Mucosa of rectum (tissue), 2 donors: ENCODE measurements around the gene TMEM176A.

Experiments
- H3K27ac ChIP-seq, 2 donors: one replicate each; pipeline ENCODE4 v1.7.0; 2013; ENCODE audit warnings: inconsistent platforms in 2 of 2, low read depth in 2 of 2, low read length in 2 of 2
- H3K27me3 ChIP-seq, 2 donors: one replicate each; pipeline ENCODE4 v1.7.0; 2013; ENCODE audit warnings: low read length in 2 of 2; ENCODE audit not compliant: control insufficient read depth in 2 of 2, insufficient read depth in 2 of 2
- H3K36me3 ChIP-seq, 2 donors: one replicate each; pipeline ENCODE4 v1.7.0; 2013; ENCODE audit warnings: low read length in 2 of 2; ENCODE audit not compliant: control insufficient read depth in 2 of 2, insufficient read depth in 2 of 2
- H3K4me1 ChIP-seq, 2 donors: one replicate each; pipeline ENCODE4 v1.7.0; 2013; ENCODE audit warnings: low read length in 2 of 2, mild to moderate bottlenecking in 1 of 2; ENCODE audit not compliant: control insufficient read depth in 2 of 2, insufficient read depth in 2 of 2
- H3K4me3 ChIP-seq, 2 donors: one replicate each; pipeline ENCODE4 v1.7.0; 2013; ENCODE audit warnings: low read length in 2 of 2
- H3K9ac ChIP-seq, 2 donors: one replicate each; pipeline ENCODE4 v1.7.0; 2013; ENCODE audit warnings: low read length in 2 of 2, low read depth in 1 of 2, mild to moderate bottlenecking in 1 of 2
- H3K9me3 ChIP-seq, 2 donors: one replicate each; pipeline ENCODE4 v1.7.0; 2013; ENCODE audit warnings: low read length in 2 of 2; ENCODE audit not compliant: control insufficient read depth in 2 of 2
- donor health status: healthy.
- donor health status: Normal muscosa, but diverticular disease.

The TMEM176A gene

GRCh38 chr7:150799741-150800580 is 608 bp upstream of the TMEM176A start, which contains the start of gene TMEM176B:
TSS of gene TMEM176B (minus strand) at chr7:150800364. CDS start at chr7:150796569, 3,795 bp downstream.
- peak within 1 kb of the TSS; percentile 88 to 93 for H3K4me3 ChIP-seq
- peaks cover 21 to 34% of the 10 kb centered on the region in 2 donors for H3K36me3 ChIP-seq
- peak within 1 kb of the TSS; percentile 89 to 97 for H3K9ac ChIP-seq
- H3K27ac ChIP-seq: peak within 1 kb of the TSS; percentile 95 to 96
- no peaks in the 10 kb centered on the region for H3K27me3 ChIP-seq
- peaks cover 0 to 1% of the 10 kb centered on the region in 2 donors for H3K9me3 ChIP-seq
- H3K4me1 ChIP-seq: peaks cover 22 to 30% of the 10 kb centered on the region in 2 donors

DNA sequence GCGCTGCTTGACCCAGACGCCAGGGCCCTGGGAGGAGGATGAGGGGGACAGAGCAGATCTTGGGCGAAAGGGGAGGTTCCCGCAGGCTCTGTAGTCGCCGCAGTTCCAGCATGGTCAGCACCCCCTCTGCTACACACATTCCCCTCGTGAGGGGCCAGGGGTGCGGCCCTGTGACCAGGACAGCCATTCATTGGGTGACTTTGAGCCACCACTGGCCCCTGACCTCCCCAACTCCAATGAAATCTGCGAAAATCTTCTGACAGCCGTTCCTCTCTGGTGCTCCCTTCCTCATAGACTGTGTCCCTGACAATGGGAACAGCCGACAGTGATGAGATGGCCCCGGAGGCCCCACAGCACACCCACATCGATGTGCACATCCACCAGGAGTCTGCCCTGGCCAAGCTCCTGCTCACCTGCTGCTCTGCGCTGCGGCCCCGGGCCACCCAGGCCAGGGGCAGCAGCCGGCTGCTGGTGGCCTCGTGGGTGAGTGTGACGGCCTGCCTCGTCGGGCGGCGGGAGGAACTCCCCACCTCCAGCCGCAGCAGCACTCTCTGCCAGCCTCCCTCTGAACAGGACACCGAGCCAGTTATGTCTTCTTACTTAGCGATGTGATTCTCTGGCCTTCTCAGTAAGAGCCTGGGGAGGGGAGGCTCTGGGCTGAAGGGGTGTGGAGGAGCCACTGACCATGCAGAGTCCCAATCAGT is 825 bp downstream of the TMEM176A start:
- H3K9me3 ChIP-seq: peaks cover 0 to 5% of the 10 kb centered on the region in 2 donors
- H3K9ac ChIP-seq: peak overlapping the region; percentile 88 to 97
- H3K36me3 ChIP-seq: peaks cover 19 to 30% of the 10 kb centered on the region in 2 donors
- no peaks in the 10 kb centered on the region for H3K27me3 ChIP-seq
- H3K4me1 ChIP-seq: peaks cover 22 to 30% of the 10 kb centered on the region in 2 donors
- H3K4me3 ChIP-seq: peak overlapping the region; percentile 76 to 93
- peak overlapping the region; percentile 95 to 96 for H3K27ac ChIP-seq

DNA sequence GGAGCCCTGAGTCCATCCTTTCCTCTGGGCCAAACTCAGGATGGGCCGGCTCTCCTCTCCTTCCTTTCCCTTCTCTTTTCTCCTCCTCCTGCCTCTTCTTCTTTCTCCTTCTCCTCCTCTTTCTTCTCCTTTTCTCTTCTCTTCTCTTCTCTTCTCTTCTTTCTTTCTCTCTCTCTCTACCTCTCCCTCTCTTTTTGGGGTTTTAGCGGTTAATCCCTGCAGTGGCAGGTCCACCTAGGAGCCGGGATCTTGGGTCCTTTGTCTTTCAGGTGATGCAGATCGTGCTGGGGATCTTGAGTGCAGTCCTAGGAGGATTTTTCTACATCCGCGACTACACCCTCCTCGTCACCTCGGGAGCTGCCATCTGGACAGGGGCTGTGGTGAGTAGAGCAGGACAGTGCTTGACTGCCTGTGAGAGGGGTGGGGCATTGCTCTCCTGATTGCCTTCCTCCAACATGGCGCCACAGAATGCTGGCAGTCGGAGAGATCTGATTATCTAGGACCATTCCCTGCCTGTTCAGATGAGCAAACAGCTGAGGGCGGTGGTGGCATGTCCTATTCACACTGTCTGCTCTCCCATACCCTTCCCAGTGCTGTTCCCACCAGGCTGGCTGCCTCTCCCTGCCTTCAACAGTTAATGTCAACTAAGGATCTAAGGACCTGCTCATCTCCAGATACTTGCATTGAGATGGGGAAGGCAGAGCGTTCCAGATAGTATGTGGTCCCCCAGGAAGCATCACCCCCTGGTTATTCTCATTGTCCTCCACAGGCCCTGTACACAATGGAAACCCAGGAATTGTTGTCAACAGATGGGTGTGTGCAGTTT is 1.6 kb downstream of the TMEM176A start:
- peak overlapping the region; percentile 95 to 96 for H3K27ac ChIP-seq
- peak overlapping the region; percentile 76 to 93 for H3K4me3 ChIP-seq
- H3K27me3 ChIP-seq: no peaks in the 10 kb centered on the region
- peaks cover 22 to 30% of the 10 kb centered on the region in 2 donors for H3K4me1 ChIP-seq
- peaks cover 19 to 28% of the 10 kb centered on the region in 2 donors for H3K36me3 ChIP-seq
- H3K9ac ChIP-seq: peak overlapping the region; percentile 88 to 97
- H3K9me3 ChIP-seq: peaks cover 0 to 5% of the 10 kb centered on the region in 2 donors

DNA sequence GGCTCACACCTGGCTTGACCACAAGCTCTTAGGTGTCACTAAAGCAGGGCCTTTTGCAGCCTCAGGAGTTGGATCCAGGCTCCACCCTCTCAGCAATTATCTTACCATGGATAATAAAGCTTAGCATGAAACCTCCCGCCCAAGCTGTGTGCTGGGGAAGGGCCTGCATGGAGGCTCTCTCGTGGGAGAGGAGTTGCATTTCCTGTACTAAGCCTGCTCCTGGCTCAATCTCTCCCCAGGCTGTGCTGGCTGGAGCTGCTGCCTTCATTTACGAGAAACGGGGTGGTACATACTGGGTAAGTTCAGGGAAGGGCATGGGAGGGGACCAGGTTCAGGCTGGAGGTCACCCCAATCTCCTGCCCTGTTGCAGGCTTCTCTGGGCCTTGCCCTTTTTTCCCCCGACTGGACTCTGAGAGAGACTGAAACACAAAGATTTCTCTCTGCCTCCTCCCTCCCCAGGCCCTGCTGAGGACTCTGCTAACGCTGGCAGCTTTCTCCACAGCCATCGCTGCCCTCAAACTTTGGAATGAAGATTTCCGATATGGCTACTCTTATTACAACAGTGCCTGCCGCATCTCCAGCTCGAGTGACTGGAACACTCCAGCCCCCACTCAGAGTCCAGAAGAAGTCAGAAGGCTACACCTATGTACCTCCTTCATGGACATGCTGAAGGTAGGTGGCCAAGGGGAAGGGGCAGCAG is 2.7 kb downstream of the TMEM176A start:
- peaks cover 19 to 28% of the 10 kb centered on the region in 2 donors for H3K36me3 ChIP-seq
- peak overlapping the region in 1 of 2 donors; percentile 53 for H3K4me3 ChIP-seq
- peaks cover 0 to 8% of the 10 kb centered on the region in 2 donors for H3K9me3 ChIP-seq
- peak overlapping the region; percentile 95 to 96 for H3K27ac ChIP-seq
- peaks cover 22 to 32% of the 10 kb centered on the region in 2 donors for H3K4me1 ChIP-seq
- H3K9ac ChIP-seq: peak overlapping the region; percentile 41 to 46
- H3K27me3 ChIP-seq: no peaks in the 10 kb centered on the region

DNA sequence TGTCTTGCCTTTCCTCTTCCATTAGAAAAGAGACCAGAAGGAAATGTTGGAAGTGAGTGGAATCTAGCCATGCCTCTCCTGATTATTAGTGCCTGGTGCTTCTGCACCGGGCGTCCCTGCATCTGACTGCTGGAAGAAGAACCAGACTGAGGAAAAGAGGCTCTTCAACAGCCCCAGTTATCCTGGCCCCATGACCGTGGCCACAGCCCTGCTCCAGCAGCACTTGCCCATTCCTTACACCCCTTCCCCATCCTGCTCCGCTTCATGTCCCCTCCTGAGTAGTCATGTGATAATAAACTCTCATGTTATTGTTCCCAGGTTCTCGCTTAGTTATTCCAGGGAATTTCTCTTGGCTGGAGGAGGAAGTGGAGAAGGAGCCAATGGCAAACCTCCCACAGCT is 4.2 kb downstream of the TMEM176A start:
- Histone ChIP-seq H3K36me3 (peaks cover 19 to 28% of the 10 kb centered on the region in 2 donors), H3K4me3 (no peak overlapping the region), H3K9ac (no peak overlapping the region), H3K27me3 (no peaks in the 10 kb centered on the region), H3K27ac (no peak overlapping the region), H3K4me1 (peaks cover 22 to 28% of the 10 kb centered on the region in 2 donors), H3K9me3 (peaks cover 0 to 8% of the 10 kb centered on the region in 2 donors)

DNA sequence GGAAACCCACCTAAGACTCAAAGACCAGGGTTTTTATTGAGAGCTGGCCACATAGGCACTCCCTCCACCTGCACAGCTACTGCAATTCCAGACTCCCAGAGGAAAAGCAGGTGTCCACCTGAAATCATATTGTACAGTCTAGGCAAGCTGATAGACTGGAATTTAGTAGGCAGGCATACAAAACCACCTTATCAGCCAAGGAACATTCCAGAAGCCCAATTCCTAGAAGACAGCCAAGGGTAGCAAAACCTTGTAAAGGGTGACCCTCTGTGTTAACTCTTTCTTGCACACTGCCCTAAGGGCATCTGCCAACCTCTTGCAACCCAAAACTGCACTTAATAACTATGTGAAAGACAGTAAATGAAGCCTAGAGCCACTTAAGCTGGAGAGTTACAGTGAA is 5.3 kb downstream of the TMEM176A start:
- Histone ChIP-seq H3K27me3 (no peaks in the 10 kb centered on the region), H3K27ac (no peak overlapping the region)

DNA sequence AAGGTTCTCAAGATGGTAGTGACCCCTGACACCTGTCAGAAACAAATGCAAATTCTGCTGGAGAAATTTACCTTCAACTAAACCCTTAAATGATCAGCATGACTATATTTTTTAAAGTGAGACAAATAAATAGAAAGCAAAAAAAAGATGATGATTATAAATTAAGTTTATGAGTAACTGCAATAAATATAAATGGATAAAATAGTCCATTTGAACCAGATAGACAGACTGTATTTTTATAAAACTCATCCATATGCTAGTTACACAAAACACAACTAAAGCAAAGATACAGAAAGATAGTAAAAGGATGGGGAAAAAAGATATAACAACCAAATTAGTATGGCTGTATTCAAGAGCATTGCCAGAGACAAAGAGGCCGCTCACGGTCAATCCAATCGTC is 5.9 kb downstream of the TMEM176A start:
- peaks cover 19 to 28% of the 10 kb centered on the region in 2 donors for H3K36me3 ChIP-seq
- no peak overlapping the region for H3K27ac ChIP-seq
- H3K9ac ChIP-seq: no peak overlapping the region
- H3K9me3 ChIP-seq: peaks cover 0 to 8% of the 10 kb centered on the region in 2 donors
- H3K4me3 ChIP-seq: no peak overlapping the region
- H3K4me1 ChIP-seq: peaks cover 22 to 26% of the 10 kb centered on the region in 2 donors
- H3K27me3 ChIP-seq: no peaks in the 10 kb centered on the region

More for the DNA sequence above, 5.3 kb downstream of the TMEM176A start:
- Histone ChIP-seq H3K4me3 (no peak overlapping the region), H3K36me3 (peaks cover 19 to 28% of the 10 kb centered on the region in 2 donors), H3K9me3 (peaks cover 0 to 8% of the 10 kb centered on the region in 2 donors), H3K4me1 (peaks cover 22 to 28% of the 10 kb centered on the region in 2 donors), H3K9ac (no peak overlapping the region)

GRCh38 chr7:150806863-150807262 is 6.3 kb downstream of the TMEM176A start:
- H3K9ac ChIP-seq: no peak overlapping the region
- H3K4me3 ChIP-seq: no peak overlapping the region
- peaks cover 0 to 8% of the 10 kb centered on the region in 2 donors for H3K9me3 ChIP-seq
- no peaks in the 10 kb centered on the region for H3K27me3 ChIP-seq
- peaks cover 19 to 28% of the 10 kb centered on the region in 2 donors for H3K36me3 ChIP-seq
- no peak overlapping the region for H3K27ac ChIP-seq
- H3K4me1 ChIP-seq: peaks cover 18 to 22% of the 10 kb centered on the region in 2 donors
